PC-3 (cell line): ENCODE data around the gene CDK4. TPM values are rescaled to one million over a fixed set of nuclear protein-coding genes. Genes with fewer than 3 reads are reported as not detected.
A peak's percentile ranks its signal among the peaks of the same experiment; 100 is the strongest.

Experiments
- ATAC-seq: fragments of 200-7000 bp; cut with Tn5 transposase; 2 replicates; pipeline ENCODE4 v1.9.1; 2020; ENCODE audit warnings: mild to moderate bottlenecking, moderate library complexity
- BruUV-seq: library from RNA; stranded (reverse); fragments of 400-500 nt; replicated peaks from 2 replicates; lab custom pipeline; 2021; lab: Mats Ljungman, UMichigan
- CTCF ChIA-PET: fragments of 300-600 bp; sonication (Branson Sonifier 250); formaldehyde crosslinking; loops from one replicate; lab custom pipeline; 2022; ENCODE audit warnings: antibody characterized with exemption; lab: Charles Lee
- POLR2A ChIA-PET: fragments of 300-600 bp; sonication (Branson Sonifier 250); formaldehyde crosslinking; loops from one replicate; lab custom pipeline; 2022; ENCODE audit warnings: antibody characterized with exemption; ENCODE audit not compliant: unreplicated experiment; lab: Charles Lee
- DNase-seq: peaks from one replicate; pipeline ENCODE4 v3.0.0-alpha.2; 2015
- H2AFZ ChIP-seq: fragments of 300-600 bp; sonication (generic); 2 replicates; pipeline ENCODE4 v1.6.0; 2016; ENCODE audit warnings: antibody characterized with exemption, low read length
- H3F3A ChIP-seq: fragments of 300-600 bp; sonication (generic); one replicate; pipeline ENCODE4 v1.6.0; 2017; ENCODE audit warnings: antibody characterized with exemption, low read length, control low read depth, mild to moderate bottlenecking; ENCODE audit not compliant: unreplicated experiment
- H3K27ac ChIP-seq: fragments of 300-600 bp; sonication (generic); 2 replicates; pipeline ENCODE4 v1.5.1; 2016; ENCODE audit warnings: mild to moderate bottlenecking, low read length
- H3K27me3 ChIP-seq: fragments of 300-600 bp; sonication (generic); 2 replicates; pipeline ENCODE4 v1.6.1; 2016; ENCODE audit warnings: low read length, mixed read lengths
- H3K36me3 ChIP-seq: fragments of 300-600 bp; sonication (generic); 2 replicates; pipeline ENCODE4 v1.6.1; 2016; ENCODE audit warnings: low read depth, mixed run types, low read length, mixed read lengths
- H3K4me1 ChIP-seq: fragments of 300-600 bp; sonication (generic); 2 replicates; pipeline ENCODE4 v1.5.1; 2016; ENCODE audit warnings: low read length; ENCODE audit not compliant: insufficient read depth
- H3K4me2 ChIP-seq: fragments of 300-600 bp; sonication (generic); 2 replicates; pipeline ENCODE4 v1.6.0; 2016; ENCODE audit warnings: low read length
- H3K4me3 ChIP-seq: fragments of 300-600 bp; sonication (generic); 2 replicates; pipeline ENCODE4 v1.5.1; 2016; ENCODE audit warnings: mild to moderate bottlenecking, low read length, mixed read lengths
- H3K79me2 ChIP-seq: fragments of 300-600 bp; sonication (generic); 2 replicates; pipeline ENCODE4 v1.6.1; 2017; ENCODE audit warnings: low read length, mixed read lengths
- H3K9ac ChIP-seq: fragments of 300-600 bp; sonication (generic); 2 replicates; pipeline ENCODE4 v1.6.0; 2016; ENCODE audit warnings: mild to moderate bottlenecking, low read length
- H3K9me2 ChIP-seq: fragments of 300-600 bp; sonication (generic); replicated peaks from 2 replicates; pipeline ENCODE4 v1.6.1; 2016; ENCODE audit warnings: mixed run types, low read length, mixed read lengths
- H3K9me3 ChIP-seq: fragments of 300-600 bp; sonication (generic); 2 replicates; pipeline ENCODE4 v1.6.1; 2016; ENCODE audit warnings: low read length, mixed read lengths
- H4K20me1 ChIP-seq: fragments of 300-600 bp; sonication (generic); 2 replicates; pipeline ENCODE4 v1.6.1; 2016; ENCODE audit warnings: low read length, mixed read lengths
- EZH2 ChIP-seq: fragments of 300-600 bp; sonication (generic); IDR thresholded peaks from one replicate; pipeline ENCODE4 v1.6.1; 2017; ENCODE audit warnings: antibody characterized with exemption, mild to moderate bottlenecking, low read length; ENCODE audit not compliant: unreplicated experiment
- EZH2phosphoT487 ChIP-seq: fragments of 300-600 bp; sonication (generic); IDR thresholded peaks from 2 replicates; pipeline ENCODE4 v1.6.1; 2018; ENCODE audit warnings: mild to moderate bottlenecking, antibody characterized with exemption, low read length, borderline replicate concordance
- intact Hi-C: fragments of 100-400 bp; cut with micrococcal nuclease; formaldehyde crosslinking; loops from 2 replicates; pipeline ENCODE4 v1.9.0; 2023
- total RNA-seq: library from RNA; depleted of rRNA; stranded (reverse); fragments of >200 nt; gene quantifications from 2 replicates; pipeline ENCODE4 v1.2.3, GENCODE V29; 2014
- TF ChIP-seq, protein P1 (sequence below): fragments of 300-600 bp; sonication (generic); conservative IDR thresholded peaks from 2 replicates; pipeline ENCODE4 v1.5.1; 2017; ENCODE audit warnings: antibody characterized with exemption, low read depth, mild to moderate bottlenecking, low read length

CDK4 gene
- total RNA-seq, 1 experiment from 2014 or later = 212 TPM

DNA sequence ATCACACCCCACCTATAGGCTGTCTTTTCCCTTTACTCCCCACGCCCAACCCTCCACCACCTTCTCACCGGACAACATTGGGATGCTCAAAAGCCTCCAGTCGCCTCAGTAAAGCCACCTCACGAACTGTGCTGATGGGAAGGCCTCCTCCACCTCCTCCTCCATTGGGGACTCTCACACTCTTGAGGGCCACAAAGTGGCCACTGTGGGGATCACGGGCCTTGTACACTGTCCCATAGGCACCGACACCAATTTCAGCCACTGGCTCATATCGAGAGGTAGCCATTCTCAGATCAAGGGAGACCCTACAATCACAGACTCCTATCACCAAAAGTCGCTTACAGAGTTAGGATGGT lies 700 bp downstream of the CDK4 start:
- Histone ChIP-seq H3K27me3 (no peaks in the 10 kb centered on the region), H4K20me1 (no peaks in the 10 kb centered on the region), H3K9me3 (no peaks in the 10 kb centered on the region), H3K27ac (peak overlapping the region; percentile 78; the same call in 1 of the 2 replicates), H2AFZ (peak overlapping the region; percentile 84), H3K9ac (peak overlapping the region; percentile 98), H3F3A (peaks cover under 1% of the 10 kb centered on the region), H3K4me1 (peaks cover 28% of the 10 kb centered on the region), H3K9me2 (no peaks in the 10 kb centered on the region), H3K36me3 (peaks cover 32% of the 10 kb centered on the region), H3K4me3 (peak overlapping the region; percentile 82), H3K79me2 (peaks cover 34% of the 10 kb centered on the region), H3K4me2 (peak overlapping the region; percentile 96)
- CTCF ChIA-PET = no interaction called here
- no peak for DNase-seq
- no peak for TF ChIP-seq EZH2phosphoT487
- TF ChIP-seq, protein P1, sequence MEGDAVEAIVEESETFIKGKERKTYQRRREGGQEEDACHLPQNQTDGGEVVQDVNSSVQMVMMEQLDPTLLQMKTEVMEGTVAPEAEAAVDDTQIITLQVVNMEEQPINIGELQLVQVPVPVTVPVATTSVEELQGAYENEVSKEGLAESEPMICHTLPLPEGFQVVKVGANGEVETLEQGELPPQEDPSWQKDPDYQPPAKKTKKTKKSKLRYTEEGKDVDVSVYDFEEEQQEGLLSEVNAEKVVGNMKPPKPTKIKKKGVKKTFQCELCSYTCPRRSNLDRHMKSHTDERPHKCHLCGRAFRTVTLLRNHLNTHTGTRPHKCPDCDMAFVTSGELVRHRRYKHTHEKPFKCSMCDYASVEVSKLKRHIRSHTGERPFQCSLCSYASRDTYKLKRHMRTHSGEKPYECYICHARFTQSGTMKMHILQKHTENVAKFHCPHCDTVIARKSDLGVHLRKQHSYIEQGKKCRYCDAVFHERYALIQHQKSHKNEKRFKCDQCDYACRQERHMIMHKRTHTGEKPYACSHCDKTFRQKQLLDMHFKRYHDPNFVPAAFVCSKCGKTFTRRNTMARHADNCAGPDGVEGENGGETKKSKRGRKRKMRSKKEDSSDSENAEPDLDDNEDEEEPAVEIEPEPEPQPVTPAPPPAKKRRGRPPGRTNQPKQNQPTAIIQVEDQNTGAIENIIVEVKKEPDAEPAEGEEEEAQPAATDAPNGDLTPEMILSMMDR = no peak
- TF ChIP-seq EZH2 = no peak
- intact Hi-C loops = no loop called here
- no TSS peak for BruUV-seq
- no peak for ATAC-seq
- POLR2A ChIA-PET = no interaction called here

DNA sequence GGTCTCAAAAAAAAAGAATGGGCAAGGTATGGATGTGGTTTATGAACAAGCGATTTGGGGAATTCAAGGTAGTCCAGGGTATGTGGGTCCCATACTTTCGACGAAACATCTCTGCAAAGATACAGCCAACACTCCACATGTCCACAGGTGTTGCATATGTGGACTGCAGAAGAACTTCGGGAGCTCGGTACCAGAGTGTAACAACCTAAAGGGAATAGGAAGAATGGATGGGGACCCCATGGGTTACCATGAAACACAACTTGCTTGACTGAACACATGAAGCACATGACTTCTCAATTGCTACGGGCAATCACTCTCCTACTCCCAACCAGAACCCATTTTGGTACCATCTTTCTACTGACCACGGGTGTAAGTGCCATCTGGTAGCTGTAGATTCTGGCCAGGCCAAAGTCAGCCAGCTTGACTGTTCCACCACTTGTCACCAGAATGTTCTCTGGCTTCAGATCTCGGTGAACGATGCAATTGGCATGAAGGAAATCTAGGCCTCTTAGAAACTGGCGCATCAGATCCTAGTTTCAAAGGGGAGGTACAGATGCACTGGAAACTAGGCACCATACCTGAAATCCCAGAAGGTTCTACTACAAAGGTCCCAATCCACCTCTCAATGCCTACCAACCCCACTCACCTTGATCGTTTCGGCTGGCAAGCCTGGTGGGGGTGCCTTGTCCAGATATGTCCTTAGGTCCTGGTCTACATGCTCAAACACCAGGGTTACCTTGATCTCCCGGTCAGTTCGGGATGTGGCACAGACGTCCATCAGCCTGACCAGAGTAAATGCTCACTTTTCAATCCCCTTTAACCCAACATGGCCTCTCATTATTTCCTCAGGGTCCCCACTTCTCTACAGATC lies 1.3 kb downstream of the CDK4 start:
- peak overlapping the region; percentile 82 for H3K4me3 ChIP-seq
- H3K27ac ChIP-seq = no peak overlapping the region
- peaks cover 4% of the 10 kb centered on the region for H3F3A ChIP-seq
- H2AFZ ChIP-seq = no peak overlapping the region
- H3K4me2 ChIP-seq = peak overlapping the region; percentile 96
- ATAC-seq (no peak), DNase-seq (no peak)
- intact Hi-C loops = no loop called here
- TF ChIP-seq EZH2 (no peak), EZH2phosphoT487 (no peak)
- TF ChIP-seq, protein P1 = no peak
- peaks cover 34% of the 10 kb centered on the region for H3K79me2 ChIP-seq
- no TSS peak for BruUV-seq
- no peaks in the 10 kb centered on the region for H3K27me3 ChIP-seq
- H3K36me3 ChIP-seq = peaks cover 32% of the 10 kb centered on the region
- H4K20me1 ChIP-seq = no peaks in the 10 kb centered on the region
- H3K4me1 ChIP-seq = peaks cover 23% of the 10 kb centered on the region
- peak overlapping the region; percentile 98 for H3K9ac ChIP-seq
- no peaks in the 10 kb centered on the region for H3K9me3 ChIP-seq
- no peaks in the 10 kb centered on the region for H3K9me2 ChIP-seq
- ChIA-PET CTCF (no interaction called here), POLR2A (no interaction called here)

DNA sequence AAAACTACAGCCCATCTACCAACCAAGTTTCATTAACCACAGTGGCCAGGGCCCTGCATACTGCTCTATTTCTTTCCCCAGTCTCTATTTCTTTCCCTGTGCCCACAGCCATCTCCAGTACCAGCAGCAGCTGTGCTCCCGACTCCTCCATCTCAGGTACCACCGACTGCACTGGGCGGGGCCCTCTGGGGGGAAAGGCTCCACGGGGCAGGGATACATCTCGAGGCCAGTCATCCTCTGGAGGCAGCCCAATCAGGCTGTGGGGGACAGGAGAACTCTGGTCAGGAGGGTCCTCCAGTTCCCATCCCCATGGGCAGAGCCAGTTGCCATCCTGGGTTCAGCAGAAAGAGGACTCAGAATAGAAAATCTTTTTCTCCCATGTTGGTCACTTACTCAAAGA lies 3.0 kb downstream of the CDK4 start:
- DNase-seq (no peak), ATAC-seq (no peak)
- BruUV-seq = no TSS peak
- peaks cover 32% of the 10 kb centered on the region for H3K36me3 ChIP-seq
- H3K4me1 ChIP-seq = peaks cover 17% of the 10 kb centered on the region
- POLR2A ChIA-PET = no interaction called here
- CTCF ChIA-PET = no interaction called here
- H3K27ac ChIP-seq = no peak overlapping the region
- TF ChIP-seq, protein P1 = no peak
- no peak for TF ChIP-seq EZH2phosphoT487
- TF ChIP-seq EZH2 = no peak
- H2AFZ ChIP-seq = no peak overlapping the region
- no peak overlapping the region for H3K4me2 ChIP-seq
- no peaks in the 10 kb centered on the region for H3K9me2 ChIP-seq
- H3K9me3 ChIP-seq = no peaks in the 10 kb centered on the region
- H3K4me3 ChIP-seq = no peak overlapping the region
- no peak overlapping the region for H3K9ac ChIP-seq
- H4K20me1 ChIP-seq = no peaks in the 10 kb centered on the region
- intact Hi-C loops = no loop called here
- H3F3A ChIP-seq = peaks cover 4% of the 10 kb centered on the region
- H3K27me3 ChIP-seq = no peaks in the 10 kb centered on the region
- peaks cover 34% of the 10 kb centered on the region for H3K79me2 ChIP-seq
